Kidney (tissue), 14 donors: ENCODE results near the gene FBXO42. TPM values are rescaled to one million over a fixed set of nuclear protein-coding genes. Genes with fewer than 3 reads are reported as not detected.

Experiments used
- DNase-seq, 5 donors: peaks; one replicate each; pipeline ENCODE4 v3.0.0-alpha.2; 2013 to 2020
- FAIRE-seq: peaks from 2 replicates; lab custom pipeline; 2012; peaks lifted over from hg19 to GRCh38; lab: Jason Lieb, UNC
- H3K27ac ChIP-seq, 2 donors: one replicate each; pipeline ENCODE4 v1.7.0; 2013; ENCODE audit warnings: low read depth in 2 of 2, low read length in 2 of 2, inconsistent platforms in 1 of 2
- H3K27me3 ChIP-seq: one replicate; pipeline ENCODE4 v1.7.1; 2013; ENCODE audit warnings: low read length, inconsistent platforms; ENCODE audit not compliant: control insufficient read depth, insufficient read depth
- H3K36me3 ChIP-seq, 3 donors: one replicate each; pipeline versions ENCODE4 v1.7.0 to v1.7.1; 2013; ENCODE audit warnings: low read length in 3 of 3, control low read depth in 1 of 3, inconsistent platforms in 1 of 3; ENCODE audit not compliant: insufficient read depth in 3 of 3, control insufficient read depth in 2 of 3
- H3K4me1 ChIP-seq, 3 donors: one replicate each; pipeline versions ENCODE4 v1.7.0 to v1.7.1; 2013; ENCODE audit warnings: low read length in 3 of 3, inconsistent platforms in 1 of 3, low read depth in 1 of 3; ENCODE audit not compliant: control insufficient read depth in 2 of 3, insufficient read depth in 2 of 3
- H3K4me3 ChIP-seq, 3 donors: one replicate each; pipeline versions ENCODE4 v1.7.0 to v1.8.1; 2013; ENCODE audit warnings: low read length in 3 of 3, control low read depth in 1 of 3, inconsistent platforms in 1 of 3
- H3K9ac ChIP-seq, 3 donors: one replicate each; pipeline versions ENCODE4 v1.7.0 to v1.7.1; 2013; ENCODE audit warnings: low read length in 3 of 3, control low read depth in 1 of 3, inconsistent platforms in 1 of 3
- H3K9me3 ChIP-seq, 3 donors: one replicate each; pipeline versions ENCODE4 v1.7.0 to v1.7.1; 2013; ENCODE audit warnings: low read length in 3 of 3, control low read depth in 1 of 3, inconsistent platforms in 1 of 3; ENCODE audit not compliant: control insufficient read depth in 2 of 3, insufficient read depth in 1 of 3
- CTCF ChIP-seq: IDR thresholded peaks from 3 replicates; pipeline ENCODE4 v1.5.1; 2012; ENCODE audit warnings: mild to moderate bottlenecking, moderate library complexity, borderline replicate concordance; ENCODE audit not compliant: insufficient read depth; ENCODE audit errors: extremely low read depth
- intact Hi-C: fragments of 100-400 bp; cut with DNase I; formaldehyde crosslinking; loops from one replicate; pipeline ENCODE4 v1.11.1; 2022
- polyA plus RNA-seq: library from polyadenylated mRNA; stranded (reverse); fragments of 350-450 nt; fragmentation: Illumina TruSeq; extraction: RNeasy Lipid Tissue Mini Kit (QIAGEN cat#74804); gene quantifications from one replicate; pipeline ENCODE4 v1.2.3, GENCODE V29; 2014; ENCODE audit warnings: low read depth, low replicate concordance; ENCODE audit not compliant: insufficient read depth
- total RNA-seq: library from RNA; stranded (reverse); fragmentation: NEBNext Ultra II Directional; extraction: Animal tissue kit (Norgen Biotek cat#: 25700); gene quantifications from one replicate; pipeline ENCODE4 v1.2.1, GENCODE V29; 2021
- donor health status: control.
- donor health status: control.
- donor health status: control.
- donor health status: control.
- donor health status: control.
- donor health status: DM: yes; HTN: yes; CAD: no.
- donor health status: Normal renal cell carcinoma (clear cell type).

The FBXO42 gene
- total and polyA plus RNA-seq, 2 donors from 2014 or later: 14.1 to 22.1 TPM

GRCh38 chr1:16302709-16303627 is 49.3 kb downstream of the FBXO42 start:
- TF ChIP-seq CTCF: no peak
- Histone ChIP-seq H3K4me1 (no peaks in the 10 kb centered on the region), H3K9me3 (peaks cover 0 to 2% (median 0%) of the 10 kb centered on the region in 3 donors), H3K9ac (no peak overlapping the region), H3K4me3 (no peak overlapping the region), H3K27me3 (no peaks in the 10 kb centered on the region), H3K36me3 (peaks cover 4 to 19% (median 7%) of the 10 kb centered on the region in 3 donors), H3K27ac (no peak overlapping the region)
- FAIRE-seq (no peak), DNase-seq (no peak)
- intact Hi-C loops: no loop called here

DNA sequence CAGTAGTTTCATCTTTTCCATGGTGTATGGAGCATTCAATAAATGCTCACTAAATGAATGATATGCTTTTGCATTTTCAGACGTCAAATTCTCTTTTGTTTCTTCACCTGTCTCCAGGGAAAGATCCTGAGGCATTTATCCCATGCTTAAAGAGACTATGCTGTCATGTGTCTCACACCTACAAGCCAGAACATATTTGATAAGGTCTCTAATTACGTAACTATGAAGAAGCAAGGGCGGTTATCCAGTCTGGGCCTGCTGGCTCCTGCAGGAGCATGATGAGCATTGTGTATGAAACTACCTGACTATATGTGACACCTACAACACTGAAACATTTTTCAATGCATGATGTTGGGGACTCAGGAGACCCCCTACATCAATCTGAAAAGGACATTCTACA is 51.8 kb downstream of the FBXO42 start:
- H3K9ac ChIP-seq: no peak overlapping the region
- H3K4me3 ChIP-seq: no peak overlapping the region
- no peak for TF ChIP-seq CTCF
- H3K27me3 ChIP-seq: no peaks in the 10 kb centered on the region
- FAIRE-seq (no peak), DNase-seq (no peak)
- no peak overlapping the region for H3K27ac ChIP-seq
- intact Hi-C loops: no loop called here
- H3K9me3 ChIP-seq: no peaks in the 10 kb centered on the region
- H3K4me1 ChIP-seq: no peaks in the 10 kb centered on the region
- peaks cover 0 to 11% (median 2%) of the 10 kb centered on the region in 3 donors for H3K36me3 ChIP-seq

GRCh38 chr1:16298653-16299052 is 53.6 kb downstream of the FBXO42 start:
- no peaks in the 10 kb centered on the region for H3K9me3 ChIP-seq

More at GRCh38 chr1:16298653-16299052, 53.6 kb downstream of the FBXO42 start:
- no peak for TF ChIP-seq CTCF
- Histone ChIP-seq H3K27ac (no peak overlapping the region), H3K4me3 (no peak overlapping the region), H3K9ac (no peak overlapping the region), H3K27me3 (no peaks in the 10 kb centered on the region), H3K4me1 (no peaks in the 10 kb centered on the region), H3K36me3 (peaks cover 2 to 6% (median 5%) of the 10 kb centered on the region in 3 donors)
- intact Hi-C loops: no loop called here
- DNase-seq (no peak), FAIRE-seq (no peak)
